ENCODE measurements around the gene DPH5.

The DPH5 gene

GRCh38 chr1:100988121-100988520 is 37.5 kb downstream of the DPH5 start:
- no peaks in the 10 kb centered on the region for H4K20me1 ChIP-seq (ENCODE audit: insufficient read depth, low read length)
- no peak overlapping the region for H3K4me3 ChIP-seq (ENCODE audit: low read depth in 1 of 2, low read length in 2 of 2)
- no peak for ATAC-seq (ENCODE audit: insufficient read depth, low read depth)
- H3K4me1 ChIP-seq (ENCODE audit: insufficient read depth, low read length): no peaks in the 10 kb centered on the region
- H3K4me2 ChIP-seq (ENCODE audit: insufficient read depth, low read length): no peak overlapping the region
- H3K9me3 ChIP-seq (ENCODE audit: insufficient read depth, low read length, severe bottlenecking): no peaks in the 10 kb centered on the region
- no peak overlapping the region for H3K27ac ChIP-seq (ENCODE audit: low read length)
- H3K79me2 ChIP-seq (ENCODE audit: insufficient read depth, low read length): no peaks in the 10 kb centered on the region
- H3K9ac ChIP-seq (ENCODE audit: low read depth, low read length): no peak overlapping the region
- no peak for DNase-seq
- TF ChIP-seq CTCF (IDR thresholded peaks at IDR 0.05; ENCODE audit: borderline replicate concordance, extremely low read depth, low read length, poor library complexity, severe bottlenecking): no peak
- TF ChIP-seq EZH2 (IDR thresholded peaks at IDR 0.05; ENCODE audit: borderline replicate concordance, low read depth, low read length, severe bottlenecking): no peak
- peaks cover 63% of the 10 kb centered on the region; the same call in 1 of the 2 replicates for H3K36me3 ChIP-seq (ENCODE audit: insufficient read depth, low read length)
- no peaks in the 10 kb centered on the region for H3K27me3 ChIP-seq (ENCODE audit: insufficient read depth, low read length, poor library complexity)
- no peak overlapping the region for H2AFZ ChIP-seq (ENCODE audit: low read depth, low read length)

DNA sequence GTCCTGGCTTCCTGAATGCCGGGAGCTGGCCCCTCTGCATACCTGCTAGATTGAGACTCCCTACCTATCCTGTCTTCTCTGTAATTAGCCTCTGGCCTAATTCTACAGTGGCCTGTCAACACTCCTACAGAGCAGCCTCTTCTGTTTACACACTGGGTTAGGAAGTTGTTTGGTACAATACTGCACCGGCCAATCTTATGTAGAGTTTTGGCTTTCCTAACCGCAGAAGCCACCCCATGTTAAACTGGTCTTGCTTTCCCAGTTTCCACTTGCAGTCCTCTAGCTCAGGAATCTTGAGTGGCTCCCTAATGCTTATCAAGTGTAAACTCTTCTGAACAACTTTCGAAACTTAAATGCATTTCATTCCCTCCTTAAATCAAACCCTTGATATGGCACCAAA is 42.8 kb downstream of the DPH5 start:
- no peak overlapping the region for H3K4me2 ChIP-seq (ENCODE audit: insufficient read depth, low read length)
- H2AFZ ChIP-seq (ENCODE audit: low read depth, low read length): no peak overlapping the region
- DNase-seq: no peak
- no peak for TF ChIP-seq EZH2 (IDR thresholded peaks at IDR 0.05; ENCODE audit: borderline replicate concordance, low read depth, low read length, severe bottlenecking)
- TF ChIP-seq CTCF (IDR thresholded peaks at IDR 0.05; ENCODE audit: borderline replicate concordance, extremely low read depth, low read length, poor library complexity, severe bottlenecking): no peak
- H3K9me3 ChIP-seq (ENCODE audit: insufficient read depth, low read length, severe bottlenecking): no peaks in the 10 kb centered on the region
- no peak overlapping the region for H3K27ac ChIP-seq (ENCODE audit: low read length)
- H3K79me2 ChIP-seq (ENCODE audit: insufficient read depth, low read length): no peaks in the 10 kb centered on the region
- H3K4me1 ChIP-seq (ENCODE audit: insufficient read depth, low read length): no peaks in the 10 kb centered on the region
- no peak overlapping the region for H3K9ac ChIP-seq (ENCODE audit: low read depth, low read length)
- H3K36me3 ChIP-seq (ENCODE audit: insufficient read depth, low read length): peaks cover 46% of the 10 kb centered on the region
- ATAC-seq (ENCODE audit: insufficient read depth, low read depth): no peak
- no peaks in the 10 kb centered on the region for H4K20me1 ChIP-seq (ENCODE audit: insufficient read depth, low read length)
- no peak overlapping the region for H3K4me3 ChIP-seq (ENCODE audit: low read depth in 1 of 2, low read length in 2 of 2)
- no peaks in the 10 kb centered on the region for H3K27me3 ChIP-seq (ENCODE audit: insufficient read depth, low read length, poor library complexity)

DNA sequence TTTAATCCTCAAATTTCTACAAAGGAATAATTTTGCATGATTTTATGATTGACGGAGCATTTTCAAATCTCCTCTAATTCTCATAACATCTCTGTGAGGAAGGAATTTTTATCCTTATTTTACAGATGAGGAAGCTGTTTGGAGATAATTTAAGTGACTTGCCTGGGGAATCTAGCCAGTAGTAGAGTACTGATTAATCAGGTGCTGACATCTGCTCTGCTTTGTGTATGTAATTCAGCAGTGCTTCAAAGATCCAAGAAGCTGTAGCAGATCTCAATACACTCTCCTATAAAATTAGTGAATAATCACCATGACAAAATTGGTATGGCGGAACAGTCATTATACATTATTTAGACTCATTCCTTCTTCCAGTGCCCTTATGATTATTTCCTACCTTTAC is 46.0 kb downstream of the DPH5 start:
- Histone ChIP-seq H4K20me1 (ENCODE audit: insufficient read depth, low read length) (no peaks in the 10 kb centered on the region), H3K36me3 (ENCODE audit: insufficient read depth, low read length) (peaks cover 61% of the 10 kb centered on the region), H3K27ac (ENCODE audit: low read length) (no peak overlapping the region), H3K9ac (ENCODE audit: low read depth, low read length) (no peak overlapping the region), H3K79me2 (ENCODE audit: insufficient read depth, low read length) (no peaks in the 10 kb centered on the region), H2AFZ (ENCODE audit: low read depth, low read length) (no peak overlapping the region), H3K4me2 (ENCODE audit: insufficient read depth, low read length) (no peak overlapping the region), H3K9me3 (ENCODE audit: insufficient read depth, low read length, severe bottlenecking) (no peaks in the 10 kb centered on the region), H3K4me1 (ENCODE audit: insufficient read depth, low read length) (no peaks in the 10 kb centered on the region), H3K27me3 (ENCODE audit: insufficient read depth, low read length, poor library complexity) (no peaks in the 10 kb centered on the region), H3K4me3 (ENCODE audit: low read depth in 1 of 2, low read length in 2 of 2) (no peak overlapping the region)
- ATAC-seq (ENCODE audit: insufficient read depth, low read depth) (no peak), DNase-seq (no peak)
- TF ChIP-seq CTCF (IDR thresholded peaks at IDR 0.05; ENCODE audit: borderline replicate concordance, extremely low read depth, low read length, poor library complexity, severe bottlenecking) (no peak), EZH2 (IDR thresholded peaks at IDR 0.05; ENCODE audit: borderline replicate concordance, low read depth, low read length, severe bottlenecking) (no peak)

DNA sequence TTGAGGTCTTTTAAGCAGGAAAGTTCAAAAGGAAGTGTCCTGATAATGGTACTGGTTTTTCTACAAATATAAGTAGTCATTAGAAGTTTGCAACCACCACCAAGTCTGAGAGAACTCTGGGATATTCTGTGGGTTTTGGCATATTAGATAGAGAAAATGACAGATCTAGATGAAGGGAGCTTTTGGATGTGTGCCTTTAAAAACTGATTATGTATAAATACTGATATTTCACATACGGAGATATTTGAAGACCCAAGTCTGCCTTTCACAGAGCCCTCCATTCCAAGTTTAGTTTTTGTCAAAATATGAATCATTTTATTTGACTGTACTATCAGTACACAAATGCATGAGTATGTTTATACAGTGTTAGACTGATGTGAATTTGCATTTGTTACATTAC is 48.6 kb downstream of the DPH5 start:
- peaks cover 60% of the 10 kb centered on the region for H3K36me3 ChIP-seq (ENCODE audit: insufficient read depth, low read length)
- H3K4me1 ChIP-seq (ENCODE audit: insufficient read depth, low read length): no peaks in the 10 kb centered on the region
- no peaks in the 10 kb centered on the region for H3K27me3 ChIP-seq (ENCODE audit: insufficient read depth, low read length, poor library complexity)
- H3K4me2 ChIP-seq (ENCODE audit: insufficient read depth, low read length): no peak overlapping the region
- H3K79me2 ChIP-seq (ENCODE audit: insufficient read depth, low read length): no peaks in the 10 kb centered on the region
- ATAC-seq (ENCODE audit: insufficient read depth, low read depth): no peak
- no peaks in the 10 kb centered on the region for H3K9me3 ChIP-seq (ENCODE audit: insufficient read depth, low read length, severe bottlenecking)
- H3K9ac ChIP-seq (ENCODE audit: low read depth, low read length): no peak overlapping the region
- TF ChIP-seq CTCF (IDR thresholded peaks at IDR 0.05; ENCODE audit: borderline replicate concordance, extremely low read depth, low read length, poor library complexity, severe bottlenecking): no peak
- H3K27ac ChIP-seq (ENCODE audit: low read length): no peak overlapping the region
- no peak overlapping the region for H3K4me3 ChIP-seq (ENCODE audit: low read depth in 1 of 2, low read length in 2 of 2)
- H2AFZ ChIP-seq (ENCODE audit: low read depth, low read length): no peak overlapping the region
- no peak for DNase-seq
- no peaks in the 10 kb centered on the region for H4K20me1 ChIP-seq (ENCODE audit: insufficient read depth, low read length)
